Parathyroid adenoma (tissue), 2 donors: ENCODE results near the gene FLCN.

ENCODE experiments used
- H2AFZ ChIP-seq: fragments of 300-600 bp; sonication (generic); one replicate; pipeline ENCODE4 v1.7.0; 2017; ENCODE audit warnings: antibody characterized with exemption, mild to moderate bottlenecking
- H3K27ac ChIP-seq: fragments of 300-600 bp; sonication (generic); one replicate; pipeline ENCODE4 v1.7.0; 2017
- H3K27me3 ChIP-seq: fragments of 300-600 bp; sonication (generic); one replicate; pipeline ENCODE4 v1.7.0; 2017; ENCODE audit warnings: low read length; ENCODE audit not compliant: control insufficient read depth, insufficient read depth
- H3K36me3 ChIP-seq: fragments of 300-600 bp; sonication (generic); one replicate; pipeline ENCODE4 v1.7.0; 2017; ENCODE audit warnings: low read length; ENCODE audit not compliant: control insufficient read depth, insufficient read depth
- H3K4me1 ChIP-seq: fragments of 300-600 bp; sonication (generic); one replicate; pipeline ENCODE4 v1.7.0; 2017; ENCODE audit warnings: control low read depth
- H3K4me2 ChIP-seq: fragments of 300-600 bp; sonication (generic); one replicate; pipeline ENCODE4 v1.7.0; 2017; ENCODE audit warnings: low read length
- H3K4me3 ChIP-seq: fragments of 300-600 bp; sonication (generic); one replicate; pipeline ENCODE4 v1.7.0; 2017; ENCODE audit warnings: low read depth, low read length
- H3K79me2 ChIP-seq: fragments of 300-600 bp; sonication (generic); one replicate; pipeline ENCODE4 v1.7.0; 2017; ENCODE audit warnings: control low read depth
- H3K9ac ChIP-seq: fragments of 300-600 bp; sonication (generic); one replicate; pipeline ENCODE4 v1.7.0; 2017; ENCODE audit warnings: mild to moderate bottlenecking
- H3K9me3 ChIP-seq: fragments of 300-600 bp; sonication (generic); one replicate; pipeline ENCODE4 v1.7.0; 2017; ENCODE audit warnings: low read length; ENCODE audit not compliant: control insufficient read depth
- TF ChIP-seq, protein P1 (sequence below): fragments of 300-600 bp; sonication (generic); IDR thresholded peaks from one replicate; pipeline ENCODE4 v1.7.0; 2017; ENCODE audit warnings: antibody characterized with exemption, mild to moderate bottlenecking
- donor health status: primary hyperparathyroidism.

Gene FLCN

GRCh38 chr17:17229416-17230384 is 7.3 kb downstream of the FLCN start:
- Histone ChIP-seq H3K27me3 (no peaks in the 10 kb centered on the region), H3K4me2 (no peak overlapping the region), H2AFZ (no peak overlapping the region), H3K36me3 (no peaks in the 10 kb centered on the region), H3K79me2 (peaks cover 2% of the 10 kb centered on the region), H3K9me3 (no peaks in the 10 kb centered on the region), H3K4me1 (peaks cover 12% of the 10 kb centered on the region), H3K27ac (no peak overlapping the region), H3K4me3 (no peak overlapping the region), H3K9ac (no peak overlapping the region)
- TF ChIP-seq, protein P1, sequence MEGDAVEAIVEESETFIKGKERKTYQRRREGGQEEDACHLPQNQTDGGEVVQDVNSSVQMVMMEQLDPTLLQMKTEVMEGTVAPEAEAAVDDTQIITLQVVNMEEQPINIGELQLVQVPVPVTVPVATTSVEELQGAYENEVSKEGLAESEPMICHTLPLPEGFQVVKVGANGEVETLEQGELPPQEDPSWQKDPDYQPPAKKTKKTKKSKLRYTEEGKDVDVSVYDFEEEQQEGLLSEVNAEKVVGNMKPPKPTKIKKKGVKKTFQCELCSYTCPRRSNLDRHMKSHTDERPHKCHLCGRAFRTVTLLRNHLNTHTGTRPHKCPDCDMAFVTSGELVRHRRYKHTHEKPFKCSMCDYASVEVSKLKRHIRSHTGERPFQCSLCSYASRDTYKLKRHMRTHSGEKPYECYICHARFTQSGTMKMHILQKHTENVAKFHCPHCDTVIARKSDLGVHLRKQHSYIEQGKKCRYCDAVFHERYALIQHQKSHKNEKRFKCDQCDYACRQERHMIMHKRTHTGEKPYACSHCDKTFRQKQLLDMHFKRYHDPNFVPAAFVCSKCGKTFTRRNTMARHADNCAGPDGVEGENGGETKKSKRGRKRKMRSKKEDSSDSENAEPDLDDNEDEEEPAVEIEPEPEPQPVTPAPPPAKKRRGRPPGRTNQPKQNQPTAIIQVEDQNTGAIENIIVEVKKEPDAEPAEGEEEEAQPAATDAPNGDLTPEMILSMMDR: no peak

- H3K4me2 ChIP-seq: no peak overlapping the region
- H3K27ac ChIP-seq: no peak overlapping the region
- H3K9me3 ChIP-seq: no peaks in the 10 kb centered on the region
- no peaks in the 10 kb centered on the region for H3K36me3 ChIP-seq
- peaks cover 12% of the 10 kb centered on the region for H3K4me1 ChIP-seq
- H3K79me2 ChIP-seq: peaks cover 2% of the 10 kb centered on the region
- H3K27me3 ChIP-seq: no peaks in the 10 kb centered on the region
- no peak overlapping the region for H3K9ac ChIP-seq
- H3K4me3 ChIP-seq: no peak overlapping the region
- TF ChIP-seq, protein P1: no peak
- no peak overlapping the region for H2AFZ ChIP-seq
Observed at GRCh38 chr17:17228521-17229279, 8.3 kb downstream of the FLCN start.

DNA sequence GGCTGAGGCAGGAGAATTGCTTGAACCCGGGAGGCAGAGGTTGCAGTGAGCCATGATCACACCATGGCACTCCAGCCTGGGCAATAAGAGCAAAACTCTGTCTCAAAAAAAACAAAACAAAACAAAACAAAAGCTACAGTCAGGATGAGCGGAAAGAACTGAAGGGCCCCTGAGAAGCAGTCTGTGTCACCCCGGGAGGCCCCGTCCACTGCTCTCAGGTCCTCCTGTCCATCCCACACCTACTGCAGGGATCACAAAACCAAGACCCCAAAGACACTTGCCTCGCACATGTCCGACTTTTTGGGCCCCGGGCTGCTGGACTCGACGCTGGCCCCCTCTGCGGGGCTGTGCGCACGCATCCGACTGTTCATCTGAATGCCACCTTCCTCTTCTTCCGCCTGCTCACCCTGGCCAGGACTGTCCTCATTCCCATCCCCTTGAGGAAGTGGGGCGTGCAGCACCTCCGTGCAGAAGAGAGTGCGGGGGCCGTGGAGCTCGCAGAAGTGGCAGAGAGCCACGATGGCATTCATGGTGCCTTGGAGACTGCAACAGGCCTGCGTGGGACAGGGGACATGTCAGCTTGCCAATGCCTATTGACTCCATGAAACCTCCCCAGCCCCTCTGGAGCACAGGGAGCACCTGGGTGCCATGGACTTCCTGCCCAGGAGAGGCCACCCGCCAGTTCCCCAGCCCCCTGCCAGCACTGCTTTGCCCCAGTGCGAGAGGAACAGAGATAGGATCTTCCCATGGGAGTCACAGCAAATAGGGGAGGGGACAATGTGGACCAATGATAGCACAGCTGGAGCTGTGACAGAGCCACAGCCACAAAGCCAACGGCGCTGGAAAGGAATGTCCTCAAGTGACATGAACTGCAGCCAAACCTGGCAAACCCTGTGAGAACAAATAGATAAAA is 9.1 kb downstream of the FLCN start:
- no peak overlapping the region for H3K27ac ChIP-seq
- no peak overlapping the region for H3K4me2 ChIP-seq
- TF ChIP-seq, protein P1: no peak
- no peaks in the 10 kb centered on the region for H3K9me3 ChIP-seq
- no peak overlapping the region for H2AFZ ChIP-seq
- peaks cover 12% of the 10 kb centered on the region for H3K4me1 ChIP-seq
- peaks cover 2% of the 10 kb centered on the region for H3K79me2 ChIP-seq
- H3K9ac ChIP-seq: no peak overlapping the region
- no peaks in the 10 kb centered on the region for H3K36me3 ChIP-seq
- H3K27me3 ChIP-seq: no peaks in the 10 kb centered on the region
- no peak overlapping the region for H3K4me3 ChIP-seq

DNA sequence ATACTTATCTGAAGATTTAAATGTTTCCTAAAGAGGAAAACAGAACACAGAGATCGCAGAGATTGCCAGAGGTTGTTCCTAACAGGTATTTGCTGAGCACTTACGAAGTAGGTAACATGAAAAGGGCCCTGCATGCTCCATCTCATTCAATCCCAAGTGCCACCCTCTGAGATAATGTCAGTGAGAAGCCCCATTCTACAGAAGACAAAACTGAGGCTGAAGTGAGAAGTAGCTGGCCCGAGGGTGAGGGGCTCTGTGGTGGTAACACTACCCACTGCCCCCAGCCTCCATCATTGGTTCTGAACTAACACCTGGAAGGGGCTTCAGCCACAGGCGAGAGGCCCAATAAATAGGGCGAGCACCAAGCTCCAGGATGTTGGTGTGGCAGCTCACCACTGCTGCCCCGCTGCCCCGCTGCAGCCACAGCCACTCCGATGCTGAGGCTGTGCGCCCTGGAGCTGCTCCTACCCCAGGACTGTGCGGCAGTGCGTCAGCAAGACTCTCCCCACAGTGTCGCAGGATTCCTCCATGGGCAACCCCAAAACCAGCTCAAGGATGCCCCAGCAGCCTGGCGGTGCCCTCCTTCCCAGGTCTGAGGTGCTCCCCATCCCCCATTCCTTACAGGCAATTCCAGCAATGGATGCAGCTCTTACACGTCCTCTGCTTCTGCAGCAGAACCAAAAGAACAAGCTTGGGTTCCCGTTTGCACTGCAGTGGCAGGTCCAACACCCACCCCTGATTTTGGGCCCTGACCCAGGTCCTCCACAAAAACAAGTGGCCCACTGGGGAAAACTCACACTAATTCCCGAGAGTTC is 10.3 kb downstream of the FLCN start:
- no peaks in the 10 kb centered on the region for H3K36me3 ChIP-seq
- no peaks in the 10 kb centered on the region for H3K27me3 ChIP-seq
- no peak overlapping the region for H3K4me2 ChIP-seq
- H3K4me1 ChIP-seq: peaks cover 12% of the 10 kb centered on the region
- H3K79me2 ChIP-seq: no peaks in the 10 kb centered on the region
- no peak overlapping the region for H3K4me3 ChIP-seq
- H2AFZ ChIP-seq: no peak overlapping the region
- no peaks in the 10 kb centered on the region for H3K9me3 ChIP-seq
- TF ChIP-seq, protein P1: no peak
- no peak overlapping the region for H3K9ac ChIP-seq
- no peak overlapping the region for H3K27ac ChIP-seq
